DOHH2 (cell line): ENCODE measurements around the gene STEAP1B.
A peak's percentile ranks its signal among the peaks of the same experiment; 100 is the strongest.
"Not testable (repeated sequence)": the region's sequence is repeated elsewhere in the genome, so short reads cannot be mapped to it uniquely, and the experiment has no call there.

Source experiments
- H3F3A ChIP-seq: fragments of 200-600 bp; sonication (generic), shearing (Covaris generic); 2 replicates; pipeline ENCODE4 v1.6.0; 2016; ENCODE audit warnings: antibody characterized with exemption, mild to moderate bottlenecking; ENCODE audit not compliant: control insufficient read depth, insufficient read depth
- H3K27ac ChIP-seq: fragments of 200-600 bp; sonication (generic); 2 replicates; pipeline ENCODE4 v1.5.1; 2014; ENCODE audit warnings: low read depth, mild to moderate bottlenecking, low read length, moderate library complexity
- H3K27me3 ChIP-seq: fragments of 200-600 bp; sonication (generic); 2 replicates; pipeline ENCODE4 v1.6.1; 2014; ENCODE audit warnings: mild to moderate bottlenecking, low read length, mixed read lengths; ENCODE audit not compliant: control insufficient read depth
- H3K36me3 ChIP-seq: fragments of 200-600 bp; sonication (generic); 2 replicates; pipeline ENCODE4 v1.6.1; 2014; ENCODE audit warnings: mild to moderate bottlenecking, low read length, moderate library complexity, mixed read lengths; ENCODE audit not compliant: control insufficient read depth
- H3K4me1 ChIP-seq: fragments of 200-600 bp; sonication (generic); 2 replicates; pipeline ENCODE4 v1.6.1; 2014; ENCODE audit warnings: mild to moderate bottlenecking, low read length, mixed read lengths; ENCODE audit not compliant: control insufficient read depth
- H3K4me2 ChIP-seq: fragments of 200-600 bp; sonication (generic); 2 replicates; pipeline ENCODE4 v1.6.0; 2014; ENCODE audit warnings: mild to moderate bottlenecking, low read length, moderate library complexity
- H3K4me3 ChIP-seq: fragments of 200-600 bp; sonication (generic); 2 replicates; pipeline ENCODE4 v1.5.1; 2014; ENCODE audit warnings: mild to moderate bottlenecking, low read length, mixed read lengths
- H3K79me2 ChIP-seq: fragments of 200-600 bp; sonication (generic); 2 replicates; pipeline ENCODE4 v1.6.1; 2014; ENCODE audit warnings: mild to moderate bottlenecking, low read length, mixed read lengths; ENCODE audit not compliant: control insufficient read depth
- H3K9me2 ChIP-seq: fragments of 200-600 bp; sonication (generic); replicated peaks from 2 replicates; pipeline ENCODE4 v1.6.1; 2014; ENCODE audit warnings: mild to moderate bottlenecking, low read length, mixed read lengths; ENCODE audit not compliant: control insufficient read depth
- H3K9me3 ChIP-seq: fragments of 200-600 bp; sonication (generic); 2 replicates; pipeline ENCODE4 v1.6.1; 2014; ENCODE audit warnings: antibody characterized with exemption, low read length, mixed read lengths; ENCODE audit not compliant: control insufficient read depth, insufficient read depth
- H4K20me1 ChIP-seq: fragments of 200-600 bp; sonication (generic); 2 replicates; pipeline ENCODE4 v1.6.0; 2014; ENCODE audit warnings: low read depth, mild to moderate bottlenecking, antibody characterized with exemption, low read length, moderate library complexity; ENCODE audit not compliant: control insufficient read depth, insufficient read depth
- EZH2phosphoT487 ChIP-seq: fragments of 200-600 bp; sonication (generic); IDR thresholded peaks from 2 replicates; pipeline ENCODE4 v1.6.1; 2017; ENCODE audit warnings: borderline replicate concordance, mild to moderate bottlenecking, antibody characterized with exemption, low read length, moderate library complexity, mixed read lengths
- TF ChIP-seq, protein P1 (sequence below): fragments of 200-600 bp; sonication (generic); IDR thresholded peaks from one replicate; pipeline ENCODE4 v1.5.1; 2014; ENCODE audit warnings: antibody characterized with exemption, mild to moderate bottlenecking, low read depth, low read length; ENCODE audit not compliant: poor library complexity, severe bottlenecking

STEAP1B gene

DNA sequence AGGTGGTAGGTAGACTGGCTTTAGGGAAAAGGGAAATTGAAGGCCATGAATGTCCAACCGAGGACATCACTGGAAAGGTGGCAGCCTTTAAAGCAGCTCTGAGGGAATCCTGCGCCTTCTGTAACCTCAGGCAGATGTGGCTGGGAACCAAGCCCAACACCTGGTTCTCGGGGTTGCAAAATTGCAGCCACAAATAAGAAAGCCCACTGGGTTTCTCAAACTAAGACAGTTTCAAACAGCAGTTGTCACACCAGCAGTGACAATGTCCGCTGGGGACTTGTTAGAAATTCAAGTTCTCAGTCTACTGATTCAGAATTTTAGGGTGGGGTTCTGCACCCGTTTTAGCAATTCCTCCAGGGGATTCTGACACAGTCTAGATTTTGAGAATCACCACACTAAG lies 42.7 kb upstream of the STEAP1B start:
- Histone ChIP-seq H3K9me2 (no peaks in the 10 kb centered on the region), H3K4me1 (no peaks in the 10 kb centered on the region), H3K9me3 (no peaks in the 10 kb centered on the region), H3F3A (no peaks in the 10 kb centered on the region), H3K79me2 (no peaks in the 10 kb centered on the region), H3K36me3 (no peaks in the 10 kb centered on the region), H3K4me3 (no peak overlapping the region), H3K4me2 (no peak overlapping the region), H3K27me3 (peaks cover 45% of the 10 kb centered on the region), H3K27ac (no peak overlapping the region), H4K20me1 (no peaks in the 10 kb centered on the region)
- TF ChIP-seq EZH2phosphoT487: no peak
- TF ChIP-seq, protein P1, sequence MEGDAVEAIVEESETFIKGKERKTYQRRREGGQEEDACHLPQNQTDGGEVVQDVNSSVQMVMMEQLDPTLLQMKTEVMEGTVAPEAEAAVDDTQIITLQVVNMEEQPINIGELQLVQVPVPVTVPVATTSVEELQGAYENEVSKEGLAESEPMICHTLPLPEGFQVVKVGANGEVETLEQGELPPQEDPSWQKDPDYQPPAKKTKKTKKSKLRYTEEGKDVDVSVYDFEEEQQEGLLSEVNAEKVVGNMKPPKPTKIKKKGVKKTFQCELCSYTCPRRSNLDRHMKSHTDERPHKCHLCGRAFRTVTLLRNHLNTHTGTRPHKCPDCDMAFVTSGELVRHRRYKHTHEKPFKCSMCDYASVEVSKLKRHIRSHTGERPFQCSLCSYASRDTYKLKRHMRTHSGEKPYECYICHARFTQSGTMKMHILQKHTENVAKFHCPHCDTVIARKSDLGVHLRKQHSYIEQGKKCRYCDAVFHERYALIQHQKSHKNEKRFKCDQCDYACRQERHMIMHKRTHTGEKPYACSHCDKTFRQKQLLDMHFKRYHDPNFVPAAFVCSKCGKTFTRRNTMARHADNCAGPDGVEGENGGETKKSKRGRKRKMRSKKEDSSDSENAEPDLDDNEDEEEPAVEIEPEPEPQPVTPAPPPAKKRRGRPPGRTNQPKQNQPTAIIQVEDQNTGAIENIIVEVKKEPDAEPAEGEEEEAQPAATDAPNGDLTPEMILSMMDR: no peak

DNA sequence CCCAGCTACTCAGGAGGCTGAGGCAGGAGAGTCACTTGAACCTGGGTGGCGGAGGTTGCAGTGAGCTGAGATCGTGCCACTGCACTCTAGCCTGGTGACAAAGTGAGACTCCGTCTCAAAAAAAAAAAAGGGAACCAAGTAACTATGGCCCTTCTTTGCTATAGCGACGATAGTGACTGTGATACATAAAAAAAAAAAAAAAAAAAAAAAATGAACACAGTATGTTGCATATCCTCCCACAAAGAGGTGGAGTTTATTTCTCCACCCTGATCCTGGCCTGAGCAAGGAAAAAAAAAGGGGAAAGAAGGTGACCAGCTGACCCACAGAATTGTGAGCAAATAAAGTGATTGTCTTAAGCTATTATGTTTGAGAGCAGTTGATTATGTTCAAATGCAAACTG lies 42.3 kb upstream of the STEAP1B start:
- no peaks in the 10 kb centered on the region for H3K79me2 ChIP-seq
- no peaks in the 10 kb centered on the region for H3K36me3 ChIP-seq
- no peaks in the 10 kb centered on the region for H3K9me2 ChIP-seq
- peaks cover 42% of the 10 kb centered on the region for H3K27me3 ChIP-seq
- TF ChIP-seq, protein P1: no peak
- no peak for TF ChIP-seq EZH2phosphoT487
- H4K20me1 ChIP-seq: no peaks in the 10 kb centered on the region
- H3K4me2 ChIP-seq: no peak overlapping the region
- H3K27ac ChIP-seq: no peak overlapping the region
- H3K9me3 ChIP-seq: no peaks in the 10 kb centered on the region
- H3F3A ChIP-seq: no peaks in the 10 kb centered on the region
- H3K4me3 ChIP-seq: no peak overlapping the region
- H3K4me1 ChIP-seq: no peaks in the 10 kb centered on the region

DNA sequence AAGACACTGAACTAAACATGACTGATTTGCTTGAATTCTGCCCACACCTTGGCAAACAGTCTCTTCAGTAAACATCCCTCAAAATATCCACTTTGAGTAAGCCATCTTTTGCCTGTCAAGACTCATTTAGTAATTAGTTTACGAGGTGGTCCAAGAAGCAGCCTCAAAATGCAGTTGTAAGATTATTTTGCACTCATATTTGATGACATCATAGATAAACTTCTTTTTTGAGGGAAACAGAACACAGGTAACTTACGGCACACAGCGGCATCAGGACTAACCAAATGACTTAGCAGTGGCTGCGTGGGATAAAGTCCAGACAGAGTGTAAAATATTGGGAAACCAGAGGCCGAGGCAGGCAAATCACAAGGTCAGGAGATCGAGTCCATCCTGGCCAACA lies 41.8 kb upstream of the STEAP1B start:
- Histone ChIP-seq H3K4me2 (no peak overlapping the region), H4K20me1 (no peaks in the 10 kb centered on the region), H3K4me3 (no peak overlapping the region), H3K27me3 (peaks cover 38% of the 10 kb centered on the region), H3K4me1 (no peaks in the 10 kb centered on the region), H3K79me2 (no peaks in the 10 kb centered on the region), H3K9me3 (no peaks in the 10 kb centered on the region), H3F3A (no peaks in the 10 kb centered on the region), H3K27ac (no peak overlapping the region), H3K9me2 (no peaks in the 10 kb centered on the region), H3K36me3 (no peaks in the 10 kb centered on the region)
- TF ChIP-seq EZH2phosphoT487: no peak
- TF ChIP-seq, protein P1: no peak

DNA sequence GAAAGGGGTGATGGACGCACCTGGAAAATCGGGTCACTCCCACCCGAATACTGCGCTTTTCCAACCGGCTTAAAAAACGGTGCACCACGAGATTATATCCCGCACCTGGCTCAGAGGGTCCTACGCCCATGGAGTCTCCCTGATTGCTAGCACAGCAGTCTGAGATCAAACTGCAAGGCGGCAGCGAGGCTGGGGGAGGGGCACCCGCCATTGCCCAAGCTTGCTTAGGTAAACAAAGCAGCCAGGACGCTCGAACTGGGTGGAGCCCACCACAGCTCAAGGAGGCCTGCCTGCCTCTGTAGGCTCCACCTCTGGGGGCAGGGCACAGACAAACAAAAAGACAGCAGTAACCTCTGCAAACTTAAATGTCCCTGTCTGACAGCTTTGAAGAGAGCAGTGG lies 28.5 kb upstream of the STEAP1B start:
- H3K4me3 ChIP-seq, H3F3A ChIP-seq, H3K9me3 ChIP-seq: not testable (repeated sequence)

DNA sequence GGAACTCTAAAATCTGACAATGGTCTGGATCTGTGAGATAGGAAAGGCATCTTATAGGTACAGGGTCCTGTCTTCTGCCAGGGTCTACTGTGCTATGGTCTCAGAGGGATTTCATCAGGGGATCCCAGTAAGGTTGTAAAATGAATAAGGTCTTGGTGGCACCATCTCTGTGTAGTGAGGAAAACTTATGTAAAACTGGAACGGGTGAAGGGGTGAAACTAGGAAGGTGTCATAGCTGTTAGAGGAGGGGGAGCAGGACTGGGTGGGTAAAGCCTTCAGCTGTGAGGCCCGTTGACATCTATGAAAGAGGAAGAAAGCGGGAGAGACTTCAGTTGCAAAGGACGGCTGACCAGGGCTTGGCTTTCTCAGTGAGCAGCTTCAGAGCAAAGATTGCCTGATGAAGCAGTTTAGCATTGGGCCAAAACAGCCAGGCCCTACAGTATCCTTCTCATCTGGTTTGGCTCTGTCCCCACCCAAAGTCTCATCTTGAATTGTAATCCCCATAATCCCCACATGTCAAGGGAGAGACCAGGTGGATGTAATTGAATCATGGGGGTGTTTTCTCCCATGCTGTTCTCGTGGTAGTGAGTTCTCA lies 24.5 kb upstream of the STEAP1B start:
- not testable (repeated sequence) for H3K36me3 ChIP-seq, H3K4me3 ChIP-seq, H3K79me2 ChIP-seq, H3K27me3 ChIP-seq, H4K20me1 ChIP-seq, H3F3A ChIP-seq, H3K27ac ChIP-seq, H3K9me2 ChIP-seq, H3K9me3 ChIP-seq
- Histone ChIP-seq H3K4me2 (peak overlapping the region; percentile 48; the same call in 1 of the 2 replicates), H3K4me1 (peaks cover 12% of the 10 kb centered on the region)

More for the DNA sequence above, 28.5 kb upstream of the STEAP1B start:
- H3K4me1 ChIP-seq: peaks cover 10% of the 10 kb centered on the region
- H3K27me3 ChIP-seq, H3K9me2 ChIP-seq, H3K4me2 ChIP-seq, H4K20me1 ChIP-seq, H3K36me3 ChIP-seq, H3K27ac ChIP-seq, H3K79me2 ChIP-seq: not testable (repeated sequence)
